WI38 (cell line): ENCODE measurements around the gene ENPP7.

Experiments
- H3K4me3 ChIP-seq: 2 replicates; pipeline ENCODE4 v1.5.1; 2011; ENCODE audit warnings: low read depth, mild to moderate bottlenecking, control low read depth, low read length
- TF ChIP-seq, protein P1 (sequence below): IDR thresholded peaks from 2 replicates; pipeline ENCODE4 v1.5.1; 2012; ENCODE audit warnings: low read depth, mild to moderate bottlenecking, control low read depth, low read length

Gene ENPP7

DNA sequence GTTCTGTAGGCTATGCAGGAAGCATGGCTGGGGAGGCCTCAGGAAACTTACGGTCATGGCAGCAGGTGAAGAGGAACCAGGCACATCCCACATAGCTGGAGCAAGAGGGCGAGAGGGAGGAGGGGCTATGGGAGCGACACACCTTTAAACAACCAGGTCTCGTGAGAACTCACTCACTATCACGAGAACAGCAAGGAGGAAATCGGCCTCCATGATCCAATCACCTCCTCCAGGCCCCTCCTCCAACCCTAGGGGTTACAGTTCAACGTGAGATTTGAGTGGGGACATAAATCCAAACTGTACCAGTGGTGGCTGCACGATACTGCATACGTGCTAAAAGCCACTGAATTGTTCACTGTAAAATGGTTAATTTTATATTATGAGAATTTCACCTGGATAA lies 26.1 kb upstream of the ENPP7 start:
- TF ChIP-seq, protein P1, sequence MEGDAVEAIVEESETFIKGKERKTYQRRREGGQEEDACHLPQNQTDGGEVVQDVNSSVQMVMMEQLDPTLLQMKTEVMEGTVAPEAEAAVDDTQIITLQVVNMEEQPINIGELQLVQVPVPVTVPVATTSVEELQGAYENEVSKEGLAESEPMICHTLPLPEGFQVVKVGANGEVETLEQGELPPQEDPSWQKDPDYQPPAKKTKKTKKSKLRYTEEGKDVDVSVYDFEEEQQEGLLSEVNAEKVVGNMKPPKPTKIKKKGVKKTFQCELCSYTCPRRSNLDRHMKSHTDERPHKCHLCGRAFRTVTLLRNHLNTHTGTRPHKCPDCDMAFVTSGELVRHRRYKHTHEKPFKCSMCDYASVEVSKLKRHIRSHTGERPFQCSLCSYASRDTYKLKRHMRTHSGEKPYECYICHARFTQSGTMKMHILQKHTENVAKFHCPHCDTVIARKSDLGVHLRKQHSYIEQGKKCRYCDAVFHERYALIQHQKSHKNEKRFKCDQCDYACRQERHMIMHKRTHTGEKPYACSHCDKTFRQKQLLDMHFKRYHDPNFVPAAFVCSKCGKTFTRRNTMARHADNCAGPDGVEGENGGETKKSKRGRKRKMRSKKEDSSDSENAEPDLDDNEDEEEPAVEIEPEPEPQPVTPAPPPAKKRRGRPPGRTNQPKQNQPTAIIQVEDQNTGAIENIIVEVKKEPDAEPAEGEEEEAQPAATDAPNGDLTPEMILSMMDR, result no peak
- no peak overlapping the region for H3K4me3 ChIP-seq

DNA sequence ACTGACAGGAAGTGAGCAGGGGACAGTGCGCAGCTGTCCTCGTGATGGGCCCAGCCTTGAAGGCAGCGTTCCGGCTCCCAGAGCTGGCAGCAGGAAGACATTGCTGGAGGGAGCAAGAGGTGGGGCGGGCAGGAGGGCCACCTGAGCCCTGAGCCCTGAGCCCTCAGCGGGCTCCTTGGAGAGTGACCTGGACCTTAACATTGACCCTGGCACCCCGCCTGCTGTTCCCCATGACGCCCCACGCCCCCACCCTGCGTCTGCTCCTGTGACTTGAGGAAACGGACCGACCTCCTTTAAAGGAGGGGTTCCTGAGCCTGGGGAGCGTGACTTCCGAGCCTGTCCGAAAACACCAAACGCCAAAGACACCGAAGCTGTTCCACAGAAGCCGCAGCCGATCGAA lies 25.1 kb upstream of the ENPP7 start:
- TF ChIP-seq, protein P1, result no peak

DNA sequence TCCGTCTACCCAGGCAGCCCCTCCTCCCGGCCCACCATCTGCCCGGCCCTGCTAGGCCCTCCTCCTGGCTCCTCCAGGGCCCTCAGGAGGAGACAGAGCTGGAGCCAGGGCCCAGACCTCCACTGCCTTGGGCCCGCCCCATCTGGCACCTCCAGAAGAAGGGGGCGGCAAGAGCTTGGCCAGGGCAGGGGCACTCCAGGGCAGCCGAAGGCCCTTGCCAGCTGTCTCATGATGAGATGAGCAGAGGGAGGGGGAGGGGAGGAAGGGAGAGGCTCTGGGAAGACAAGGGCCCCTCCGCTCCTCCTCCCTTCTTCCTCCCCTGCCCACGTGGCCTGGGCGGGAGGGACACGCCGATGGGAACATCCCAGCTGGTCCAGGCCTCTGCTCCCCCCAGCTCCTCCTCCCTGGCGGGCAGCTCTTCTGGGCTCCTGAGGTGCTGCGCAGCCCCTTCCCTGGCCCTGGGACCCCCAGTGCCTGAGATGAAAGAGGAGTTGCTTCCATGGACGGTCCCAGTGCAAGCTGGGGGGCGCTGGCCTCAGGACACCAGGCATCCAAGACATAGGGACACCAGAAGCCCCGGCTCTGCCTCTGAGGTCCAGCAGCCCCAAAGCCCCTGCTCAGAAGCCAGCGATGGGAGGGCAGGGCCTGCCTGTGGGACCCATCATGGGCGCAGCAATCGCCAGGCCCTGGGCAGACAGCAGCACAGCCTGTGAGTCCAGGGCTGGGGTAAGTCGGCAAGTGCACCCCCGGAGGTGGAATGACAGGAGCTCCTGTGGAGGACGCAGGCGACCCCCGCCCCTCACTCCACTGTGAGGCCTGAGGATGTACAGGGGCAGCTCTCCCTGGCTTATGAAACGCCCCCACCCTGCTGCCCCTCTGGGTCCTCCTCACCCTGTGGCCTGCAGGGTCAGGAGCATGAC lies 23.6 kb upstream of the ENPP7 start:
- no peak overlapping the region for H3K4me3 ChIP-seq
- TF ChIP-seq, protein P1, result no peak

More for the DNA sequence above, 25.1 kb upstream of the ENPP7 start:
- H3K4me3 ChIP-seq, result no peak overlapping the region

DNA sequence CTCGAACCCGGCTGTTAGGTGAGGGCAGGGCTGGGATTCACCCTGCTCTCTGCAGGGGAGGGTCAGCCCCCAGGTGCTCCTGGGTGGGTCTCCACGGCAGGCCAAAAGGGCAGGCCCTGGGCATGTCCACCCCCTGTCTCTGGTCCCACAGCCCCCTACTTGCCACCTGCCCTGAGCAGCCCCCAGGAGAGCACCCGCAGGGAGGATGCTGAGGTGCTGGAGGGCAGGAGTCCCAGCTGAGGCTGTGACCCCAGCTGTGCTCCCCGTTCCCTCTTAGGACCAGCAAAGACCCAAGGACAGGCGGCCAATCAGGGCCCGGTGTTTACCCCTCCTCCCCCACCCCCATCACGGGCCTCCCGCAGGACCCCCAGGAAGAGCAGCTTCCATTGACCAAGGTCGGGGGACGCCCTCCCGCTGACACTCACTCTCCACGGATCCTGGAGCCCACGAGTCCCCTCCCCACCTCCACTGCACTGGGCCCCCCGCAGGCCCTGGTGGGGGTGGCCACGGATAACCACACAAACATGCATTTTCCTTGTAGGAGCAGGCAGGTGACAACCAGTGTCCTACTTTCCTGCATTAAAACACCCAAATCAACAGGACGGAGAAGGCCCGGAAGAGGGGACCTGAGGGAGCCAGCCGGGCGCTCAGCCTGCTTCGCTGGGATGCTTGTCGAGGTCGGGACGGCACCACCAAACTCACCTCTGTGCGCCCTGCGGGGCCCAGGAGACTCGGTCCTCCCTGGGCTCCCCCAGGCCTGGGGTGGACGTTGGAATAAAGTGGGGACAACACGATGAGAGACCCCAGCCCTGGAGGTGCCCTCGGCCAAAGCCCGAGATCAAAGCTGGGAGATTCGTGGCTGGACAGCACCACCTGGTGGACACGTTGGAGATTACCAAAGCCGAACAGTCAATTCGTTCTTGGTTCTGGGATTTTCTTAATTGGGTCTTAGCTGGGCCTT lies 22.5 kb upstream of the ENPP7 start:
- H3K4me3 ChIP-seq, result no peak overlapping the region
- TF ChIP-seq, protein P1, result peak; percentile 70

DNA sequence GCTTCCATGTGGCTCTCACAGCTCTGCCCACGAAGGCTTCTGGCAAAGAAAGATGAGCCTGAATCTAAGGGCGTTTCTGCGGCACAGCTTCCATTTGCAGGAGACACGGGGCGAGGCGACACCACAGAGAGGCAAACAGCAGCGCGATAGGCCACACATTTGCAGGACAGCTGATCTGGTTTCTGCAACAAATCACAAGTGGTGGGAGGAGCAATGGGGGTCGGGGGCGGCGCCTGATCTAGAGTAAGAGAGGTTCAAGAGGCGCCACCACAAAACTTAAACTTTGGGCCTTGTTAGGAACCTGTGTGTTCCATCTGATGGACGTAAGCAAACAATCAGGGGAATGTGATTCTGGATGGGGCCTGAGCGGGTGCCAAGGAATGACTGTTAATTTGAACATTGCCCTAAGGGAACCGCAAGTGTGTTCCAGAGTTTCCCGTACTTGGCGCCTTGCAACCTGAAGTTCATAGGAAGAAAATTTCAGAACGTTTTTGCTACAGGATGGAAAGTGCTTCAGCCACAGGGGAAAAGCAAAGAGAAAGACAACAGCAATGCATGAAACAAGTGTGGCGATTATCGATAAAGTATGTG lies 18.9 kb upstream of the ENPP7 start:
- TF ChIP-seq, protein P1, result no peak

DNA sequence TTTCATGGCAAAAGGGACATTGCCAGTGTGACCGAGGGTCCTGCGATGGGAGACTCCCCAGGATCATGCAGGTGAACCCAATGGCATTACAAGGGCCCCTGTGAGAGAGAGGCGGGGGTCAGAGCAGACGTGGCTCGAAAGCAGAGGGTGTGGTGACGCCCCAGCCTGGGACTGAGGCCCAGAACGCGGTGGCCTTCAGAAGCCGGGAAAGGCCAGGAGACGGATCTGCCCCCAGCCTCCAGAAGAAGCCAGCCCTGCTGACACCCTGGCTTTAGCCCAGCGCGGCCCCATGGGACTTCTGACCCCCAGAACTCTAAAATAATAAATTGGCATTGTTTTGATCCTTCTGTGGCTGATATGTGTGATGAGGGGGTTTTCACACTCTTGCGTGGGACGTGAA lies 17.4 kb upstream of the ENPP7 start:
- TF ChIP-seq, protein P1, result no peak
- no peak overlapping the region for H3K4me3 ChIP-seq

More for the DNA sequence above, 18.9 kb upstream of the ENPP7 start:
- no peak overlapping the region for H3K4me3 ChIP-seq
